Amniotic epithelial cell (primary cell): ENCODE data around the gene TMBIM4.
"Not testable (repeated sequence)": the region's sequence is repeated elsewhere in the genome, so short reads cannot be mapped to it uniquely, and the experiment has no call there.

Source experiments
- DNase-seq: peaks from one replicate; pipeline ENCODE4 v3.0.0-alpha.2; 2010; ENCODE audit warnings: low read depth

Gene TMBIM4

GRCh38 chr12:66169221-66170170 lies at the start of gene TMBIM4:
Gene TMBIM4 (minus strand): TSS chr12:66169996. CDS start chr12:66169951, 45 bp downstream.
- peak; percentile 97 for DNase-seq

GRCh38 chr12:66217342-66217917 lies 47.6 kb upstream of the TMBIM4 start:
- no peak for DNase-seq

GRCh38 chr12:66213011-66213410 lies 43.2 kb upstream of the TMBIM4 start:
- not testable (repeated sequence) for DNase-seq

GRCh38 chr12:66211573-66211972 lies 41.8 kb upstream of the TMBIM4 start:
- DNase-seq = not testable (repeated sequence)

- DNase-seq = peak; percentile 39
Measured at GRCh38 chr12:66210840-66211239, 41.0 kb upstream of the TMBIM4 start.

GRCh38 chr12:66206141-66206540 lies 36.3 kb upstream of the TMBIM4 start:
- DNase-seq = no peak

- DNase-seq = no peak
Measured at GRCh38 chr12:66203820-66204219, 34.0 kb upstream of the TMBIM4 start.

GRCh38 chr12:66199831-66200509 lies 30.2 kb upstream of the TMBIM4 start:
- no peak for DNase-seq

GRCh38 chr12:66199141-66199540 lies 29.3 kb upstream of the TMBIM4 start:
- DNase-seq = no peak

GRCh38 chr12:66197495-66197921 lies 27.7 kb upstream of the TMBIM4 start:
- no peak for DNase-seq

- peak; percentile 51 for DNase-seq
Measured at GRCh38 chr12:66196806-66197205, 27.0 kb upstream of the TMBIM4 start.

- DNase-seq = no peak
Measured at GRCh38 chr12:66195242-66195641, 25.4 kb upstream of the TMBIM4 start.

- no peak for DNase-seq
Measured at GRCh38 chr12:66194122-66194521, 24.3 kb upstream of the TMBIM4 start.

- no peak for DNase-seq
Measured at GRCh38 chr12:66191547-66192126, 21.8 kb upstream of the TMBIM4 start.

- DNase-seq = no peak
Measured at GRCh38 chr12:66190519-66191370, 20.9 kb upstream of the TMBIM4 start.

GRCh38 chr12:66189889-66190288 lies 20.1 kb upstream of the TMBIM4 start:
- no peak for DNase-seq

- DNase-seq = no peak
Measured at GRCh38 chr12:66189486-66189843, 19.7 kb upstream of the TMBIM4 start.

GRCh38 chr12:66188584-66189485 lies 19.0 kb upstream of the TMBIM4 start, which contains the start of gene IRAK3:
Gene IRAK3 (plus strand): TSS chr12:66189214. CDS start chr12:66189300, 86 bp downstream.
- peak; percentile 50 for DNase-seq

GRCh38 chr12:66187821-66188220 lies 18.0 kb upstream of the TMBIM4 start:
- DNase-seq = no peak

GRCh38 chr12:66187036-66187435 lies 17.2 kb upstream of the TMBIM4 start:
- no peak for DNase-seq
